HEK293 (cell line): ENCODE data around the gene NDST3.

Source experiments
- CTCF ChIA-PET: fragments of 350-600 bp; formaldehyde crosslinking; extraction: SDS; loops from one replicate; lab custom pipeline; 2021; ENCODE audit warnings: antibody characterized with exemption; lab: Yijun Ruan, JAX
- POLR2A ChIA-PET: fragments of 300-600 bp; formaldehyde crosslinking; extraction: SDS; loops from one replicate; lab custom pipeline; 2020; ENCODE audit warnings: antibody characterized with exemption, inconsistent platforms; lab: Yijun Ruan, JAX
- H3K27ac ChIP-seq: fragments of 200-500 bp; sonication (Bioruptor generic); 2 replicates; pipeline ENCODE4 v1.5.1; 2014; ENCODE audit warnings: low read depth, low read length, control low read depth, inconsistent platforms; ENCODE audit errors: extremely low read depth
- H3K36me3 ChIP-seq, 2 experiments: fragments of 200-500 bp in 1 of 2; sonication (Bioruptor generic) in 1 of 2; 1 replicate in 1 of 2; 2 replicates in 1 of 2; pipeline ENCODE4 v1.5.1; 2014 to 2017; ENCODE audit warnings: inconsistent platforms in 2 of 2, low read length in 2 of 2; ENCODE audit not compliant: control insufficient read depth in 2 of 2, insufficient read depth in 1 of 2
- H3K4me1 ChIP-seq: fragments of 200-500 bp; sonication (Bioruptor generic); 2 replicates; pipeline ENCODE4 v1.5.1; 2014; ENCODE audit warnings: mild to moderate bottlenecking, low read length, inconsistent platforms; ENCODE audit not compliant: control insufficient read depth, insufficient read depth
- H3K4me3 ChIP-seq: 2 replicates; pipeline ENCODE4 v1.5.1; 2011; ENCODE audit warnings: low read depth, mild to moderate bottlenecking, control low read depth, low read length, moderate library complexity
- H3K9me3 ChIP-seq: fragments of 200-500 bp; sonication (Bioruptor generic); 2 replicates; pipeline ENCODE4 v1.5.1; 2014; ENCODE audit warnings: low read depth, low read length, inconsistent platforms; ENCODE audit not compliant: control insufficient read depth, insufficient read depth
- BCL11B ChIP-seq: fragments of 450-650 bp; formaldehyde crosslinking; IDR thresholded peaks from 2 replicates; pipeline ENCODE4 v1.5.1; 2016; ENCODE audit warnings: low read depth, missing biosample characterization, missing genetic modification characterization
- FEZF1 ChIP-seq: fragments of 450-650 bp; formaldehyde crosslinking; IDR thresholded peaks from 2 replicates; pipeline ENCODE4 v1.5.1; 2016; ENCODE audit warnings: missing biosample characterization, missing genetic modification characterization
- PRDM10 ChIP-seq: fragments of 450-650 bp; formaldehyde crosslinking; IDR thresholded peaks from 2 replicates; pipeline ENCODE4 v1.5.1; 2016; ENCODE audit warnings: missing biosample characterization, missing genetic modification characterization
- TRIM28 ChIP-seq: IDR thresholded peaks from 2 replicates; pipeline ENCODE4 v1.6.1; 2011; ENCODE audit warnings: low read length, control low read depth, borderline replicate concordance
- ZBTB26 ChIP-seq: fragments of 450-650 bp; formaldehyde crosslinking; optimal IDR thresholded peaks from 2 replicates; pipeline ENCODE3; 2016; ENCODE audit warnings: missing biosample characterization, mild to moderate bottlenecking, missing genetic modification characterization
- ZFP37 ChIP-seq: fragments of 450-650 bp; formaldehyde crosslinking; IDR thresholded peaks from 2 replicates; pipeline ENCODE4 v1.5.1; 2016; ENCODE audit warnings: missing biosample characterization, missing genetic modification characterization
- ZNF138 ChIP-seq: fragments of 450-650 bp; formaldehyde crosslinking; IDR thresholded peaks from 2 replicates; pipeline ENCODE4 v1.5.1; 2016; ENCODE audit warnings: missing biosample characterization, missing genetic modification characterization, borderline replicate concordance
- ZNF140 ChIP-seq: fragments of 450-650 bp; formaldehyde crosslinking; IDR thresholded peaks from 2 replicates; pipeline ENCODE4 v1.5.1; 2016; ENCODE audit warnings: missing biosample characterization, missing genetic modification characterization
- ZNF202 ChIP-seq: fragments of 450-650 bp; formaldehyde crosslinking; IDR thresholded peaks from 2 replicates; pipeline ENCODE4 v1.5.1; 2016; ENCODE audit warnings: missing biosample characterization, missing genetic modification characterization, borderline replicate concordance
- ZNF211 ChIP-seq: fragments of 450-650 bp; formaldehyde crosslinking; IDR thresholded peaks from 2 replicates; pipeline ENCODE4 v1.5.1; 2016; ENCODE audit warnings: low read depth, missing biosample characterization, missing genetic modification characterization
- ZNF292 ChIP-seq: fragments of 450-650 bp; formaldehyde crosslinking; IDR thresholded peaks from 2 replicates; pipeline ENCODE4 v1.5.1; 2016; ENCODE audit warnings: low read depth, missing biosample characterization, missing genetic modification characterization, borderline replicate concordance
- ZNF433 ChIP-seq: fragments of 450-650 bp; formaldehyde crosslinking; IDR thresholded peaks from 2 replicates; pipeline ENCODE4 v1.5.1; 2016; ENCODE audit warnings: missing biosample characterization, missing genetic modification characterization, low read depth
- ZNF488 ChIP-seq: fragments of 450-650 bp; formaldehyde crosslinking; IDR thresholded peaks from 2 replicates; pipeline ENCODE4 v1.5.1; 2016; ENCODE audit warnings: missing biosample characterization, missing genetic modification characterization
- ZNF530 ChIP-seq: fragments of 450-650 bp; formaldehyde crosslinking; IDR thresholded peaks from 2 replicates; pipeline ENCODE4 v1.5.1; 2016; ENCODE audit warnings: low read depth, missing biosample characterization, missing genetic modification characterization
- ZNF623 ChIP-seq: fragments of 450-650 bp; formaldehyde crosslinking; IDR thresholded peaks from 2 replicates; pipeline ENCODE4 v1.5.1; 2016; ENCODE audit warnings: missing biosample characterization, missing genetic modification characterization
- ZNF639 ChIP-seq: fragments of 450-650 bp; formaldehyde crosslinking; IDR thresholded peaks from 2 replicates; pipeline ENCODE4 v1.5.1; 2016; ENCODE audit warnings: missing biosample characterization, missing genetic modification characterization
- ZSCAN4 ChIP-seq: fragments of 450-650 bp; formaldehyde crosslinking; IDR thresholded peaks from 2 replicates; pipeline ENCODE4 v1.5.1; 2017; ENCODE audit warnings: missing biosample characterization, missing genetic modification characterization

Gene NDST3

GRCh38 chr4:118273642-118274041 is 239.4 kb downstream of the NDST3 start:
- no peak overlapping the region for H3K4me3 ChIP-seq
- H3K4me1 ChIP-seq = no peaks in the 10 kb centered on the region
- POLR2A ChIA-PET = no interaction called here
- H3K27ac ChIP-seq = no peak overlapping the region
- no peaks in the 10 kb centered on the region for H3K36me3 ChIP-seq
- H3K9me3 ChIP-seq = no peaks in the 10 kb centered on the region
- CTCF ChIA-PET = no interaction called here
- TF ChIP-seq ZNF639 = no peak
- TF ChIP-seq ZNF623 (tag by site-specific recombination) = no peak
- TF ChIP-seq PRDM10 (tag by site-specific recombination) = no peak
- TF ChIP-seq ZNF433 (tag by site-specific recombination) = no peak
- TF ChIP-seq ZNF202 (tag by site-specific recombination) = no peak
- TF ChIP-seq ZNF138 (tag by site-specific recombination) = no peak
- no peak for TF ChIP-seq BCL11B (tag by site-specific recombination)

GRCh38 chr4:118276580-118276979 is 242.3 kb downstream of the NDST3 start:
- TF ChIP-seq FEZF1 (no peak), ZNF488 (no peak), ZNF211 (no peak), ZNF530 (no peak), ZNF433 (tag by site-specific recombination) (no peak), ZBTB26 (no peak), TRIM28 (no peak), ZFP37 (tag by site-specific recombination) (no peak), ZNF292 (tag by site-specific recombination) (no peak)
- Histone ChIP-seq H3K36me3 (peaks cover 0 to 24% of the 10 kb centered on the region in 2 experiments; a peak in 1 of 3 replicates), H3K4me1 (no peaks in the 10 kb centered on the region), H3K4me3 (no peak overlapping the region), H3K27ac (no peak overlapping the region), H3K9me3 (no peaks in the 10 kb centered on the region)
- CTCF ChIA-PET = no interaction called here
- POLR2A ChIA-PET = no interaction called here

- POLR2A ChIA-PET = no interaction called here
- Histone ChIP-seq H3K4me1 (no peaks in the 10 kb centered on the region), H3K9me3 (no peaks in the 10 kb centered on the region), H3K27ac (no peak overlapping the region), H3K36me3 (peaks cover 0 to 31% of the 10 kb centered on the region in 2 experiments; a peak in 1 of 3 replicates), H3K4me3 (no peak overlapping the region)
- CTCF ChIA-PET = interaction anchor here (0.7 kb wide), 1 partner anchor 158 kb away, joined by 3 read pairs; no protein-coding TSS in a partner anchor
- no peak for TF ChIP-seq ZNF140
- TF ChIP-seq ZSCAN4 (tag by site-specific recombination) = no peak
These were observed 243.0 kb downstream of the NDST3 start for GRCh38 chr4:118277243-118277642.
